HG02678 (cell line): ENCODE measurements around the gene CLNK.

Source experiments
- ATAC-seq: cut with Tn5 transposase; IDR thresholded peaks from one replicate; pipeline ENCODE4 v1.9.1; 2021; ENCODE audit warnings: mild to moderate bottlenecking, moderate library complexity; ENCODE audit not compliant: unreplicated experiment

Gene CLNK

DNA sequence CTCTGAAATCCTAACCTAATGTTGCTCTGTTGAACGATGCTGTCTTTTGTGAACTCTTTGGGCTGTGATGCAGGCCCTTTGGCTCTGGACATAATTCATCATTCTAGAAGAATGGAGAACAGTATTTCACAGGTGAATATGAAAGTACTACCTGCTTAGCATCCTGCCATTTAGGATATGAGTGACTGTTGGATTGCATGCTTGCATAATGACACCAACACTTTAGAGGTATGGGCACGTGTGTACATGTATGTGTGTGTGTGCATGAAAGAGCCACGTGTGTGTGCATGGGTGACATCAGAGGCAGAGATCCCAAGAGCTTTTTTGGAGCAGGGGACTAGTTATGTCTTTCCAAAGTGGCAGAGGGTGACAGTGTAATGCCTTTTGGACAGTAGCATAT lies 157.1 kb downstream of the CLNK start:
- no peak for ATAC-seq

DNA sequence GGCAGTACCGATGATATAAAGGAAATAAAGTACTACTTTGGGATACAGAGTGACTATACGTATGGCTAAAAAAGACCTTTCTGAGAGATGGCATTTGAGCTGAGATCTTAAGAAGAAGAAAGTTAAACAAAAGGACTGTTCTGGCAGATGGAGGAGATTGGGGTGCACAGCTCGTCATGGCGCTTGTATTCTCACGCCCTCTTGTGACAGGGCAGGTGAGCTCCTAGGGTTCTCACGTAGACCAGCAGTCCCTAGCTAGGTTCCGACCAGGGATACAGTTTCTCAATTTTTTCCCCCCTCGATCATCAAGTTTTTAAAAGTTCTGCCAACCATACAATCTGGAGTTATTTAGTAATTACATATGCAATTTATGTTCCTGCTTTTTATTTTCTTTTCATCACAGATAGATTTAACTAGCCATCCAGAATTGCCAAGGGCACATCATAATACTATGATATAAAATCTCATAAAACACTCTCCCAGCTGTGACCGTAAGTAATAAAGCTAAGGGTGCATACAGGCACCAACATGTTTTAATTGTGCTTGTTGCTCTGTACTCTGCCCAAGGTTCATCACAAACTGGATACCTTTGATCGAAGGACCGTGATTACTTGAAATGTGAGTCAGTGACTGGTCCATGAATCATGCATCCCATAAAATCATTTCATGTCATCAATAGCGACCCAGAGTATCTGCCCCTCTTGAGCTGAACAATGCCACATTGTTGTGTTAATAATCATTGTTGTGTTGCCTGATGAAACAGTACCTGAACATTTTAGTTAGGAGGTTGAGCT lies 157.9 kb downstream of the CLNK start:
- no peak for ATAC-seq

DNA sequence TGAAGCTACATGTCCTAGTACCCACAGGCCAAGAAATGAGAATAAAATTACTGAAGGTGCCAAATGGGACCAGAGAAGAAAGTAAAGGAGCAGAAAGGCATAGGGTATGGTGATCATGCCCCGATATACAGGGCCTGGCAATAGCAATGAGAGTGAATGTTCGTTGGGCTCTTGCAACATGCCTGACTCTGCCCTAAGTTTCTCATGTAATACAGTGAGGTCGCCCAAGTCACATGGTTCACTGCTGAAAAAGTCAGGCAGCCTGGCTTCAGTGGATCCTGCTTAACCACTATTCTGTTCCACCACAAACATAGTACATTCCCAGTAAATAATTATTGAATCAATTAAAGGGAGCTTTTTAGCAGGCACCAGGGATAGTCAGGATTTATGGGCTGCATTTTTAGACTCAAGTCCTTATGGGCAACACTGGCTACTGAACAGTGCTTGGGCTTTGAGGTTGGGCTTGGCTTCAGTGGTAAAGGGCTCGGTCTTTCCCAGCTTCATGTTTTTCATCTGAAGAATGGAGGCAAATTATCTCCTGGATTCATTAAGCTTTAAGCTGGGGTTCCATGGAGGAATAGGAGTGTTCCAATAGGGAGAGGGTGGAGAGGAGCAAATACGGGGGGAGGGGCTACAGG lies 160.3 kb downstream of the CLNK start:
- ATAC-seq: no peak

DNA sequence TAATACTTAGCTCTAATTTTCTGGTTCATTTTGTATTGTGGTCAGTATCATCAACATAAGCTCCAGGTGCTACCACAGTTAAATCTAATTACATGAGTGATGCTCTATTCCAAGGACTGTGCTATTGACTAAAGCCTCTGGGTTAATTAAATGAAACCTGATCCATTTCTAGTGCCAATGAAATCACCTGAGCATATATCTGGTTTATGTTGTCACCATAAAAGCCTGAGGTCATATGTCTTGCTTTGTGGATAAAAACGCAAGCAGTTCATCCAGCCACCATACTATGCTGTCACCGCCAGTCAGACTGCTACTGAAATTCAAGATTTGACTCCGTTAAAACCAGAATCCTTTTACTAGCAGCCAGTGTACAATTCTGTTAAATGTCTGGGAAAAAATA lies 163.1 kb downstream of the CLNK start:
- no peak for ATAC-seq

DNA sequence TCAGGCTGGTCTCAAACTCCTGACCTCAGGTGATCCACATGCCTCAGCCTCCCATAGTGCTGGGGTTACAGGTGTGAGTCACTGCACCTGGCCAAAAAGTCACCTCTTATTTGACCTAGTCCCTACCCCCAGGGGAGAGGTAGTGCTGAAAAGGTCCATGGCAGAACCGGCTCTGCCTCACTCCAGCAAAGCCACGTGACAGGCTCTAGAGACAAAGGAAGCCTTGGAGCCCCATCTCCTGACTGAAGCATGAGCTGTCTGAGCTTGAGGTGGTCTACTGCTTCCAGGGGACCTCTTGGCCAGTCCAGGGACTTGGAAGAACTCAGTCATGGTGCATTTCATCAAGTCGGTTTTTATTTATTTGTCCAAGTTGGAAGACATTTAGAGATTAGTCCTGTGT lies 174.8 kb downstream of the CLNK start:
- ATAC-seq: no peak

DNA sequence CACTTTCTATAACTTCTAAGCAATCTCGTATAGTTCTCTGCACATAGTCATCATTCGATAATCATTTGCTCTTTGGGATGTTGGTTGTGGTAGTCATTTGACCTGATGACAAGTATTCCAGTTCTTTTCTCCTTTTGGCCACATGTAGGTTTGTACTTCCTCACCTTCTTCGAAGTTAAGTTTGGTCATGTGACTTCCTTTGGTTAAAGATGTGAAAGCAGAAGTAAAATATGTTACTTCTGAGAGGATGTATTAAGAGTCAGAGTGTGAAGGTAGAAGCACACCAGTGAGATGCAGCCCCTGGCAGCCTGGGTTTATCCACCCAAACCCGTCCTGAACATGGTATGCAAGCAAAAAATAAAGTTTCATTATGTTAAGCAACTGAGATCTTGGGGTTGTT lies 178.5 kb downstream of the CLNK start:
- ATAC-seq: no peak

DNA sequence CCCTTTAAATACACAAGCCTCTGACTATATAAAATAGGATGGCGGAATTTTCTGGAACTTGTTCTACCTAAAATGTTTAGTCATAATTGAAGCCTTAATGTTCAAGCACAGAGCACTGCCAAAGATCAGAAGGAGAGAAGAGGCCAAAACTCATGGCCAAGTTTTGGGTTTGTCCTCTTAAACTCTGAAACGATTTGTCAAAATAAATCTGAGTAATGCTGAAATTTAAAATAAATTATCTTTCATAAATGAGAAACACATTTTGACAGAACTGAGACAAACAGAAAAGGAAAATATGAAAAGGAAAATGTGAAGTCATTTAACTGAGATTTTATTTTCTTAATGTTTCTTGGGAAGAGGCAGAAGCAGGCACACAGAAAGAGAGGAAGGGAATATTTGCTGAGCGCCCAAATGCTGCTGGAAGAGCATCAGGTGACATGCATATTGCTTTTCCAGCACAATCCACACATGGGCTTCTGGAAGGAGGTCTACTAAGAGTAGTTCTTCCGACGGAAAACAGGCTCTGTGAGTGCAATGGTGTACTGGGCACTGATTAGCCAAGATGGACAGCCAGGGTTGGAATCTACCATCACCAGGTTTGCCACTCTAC lies 179.9 kb downstream of the CLNK start:
- no peak for ATAC-seq

DNA sequence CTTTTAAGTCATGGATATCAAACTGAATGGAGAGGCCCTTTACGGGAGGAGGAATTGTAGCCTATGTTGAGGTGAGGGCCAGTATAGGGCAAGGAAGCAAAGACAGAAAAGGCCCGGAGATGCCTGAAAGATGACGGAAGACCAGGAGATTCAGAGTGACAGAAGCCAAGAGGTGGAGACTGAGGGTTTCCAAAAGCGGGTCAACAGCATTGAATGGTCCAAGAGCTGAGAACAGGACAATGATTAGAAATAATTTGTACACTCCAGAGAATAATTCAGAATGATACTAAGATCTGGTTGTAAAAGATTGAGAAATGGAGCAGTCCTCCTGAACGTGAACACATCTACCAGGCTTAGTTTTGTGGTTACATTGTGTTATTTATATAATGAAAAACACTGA lies 181.9 kb downstream of the CLNK start:
- no peak for ATAC-seq

DNA sequence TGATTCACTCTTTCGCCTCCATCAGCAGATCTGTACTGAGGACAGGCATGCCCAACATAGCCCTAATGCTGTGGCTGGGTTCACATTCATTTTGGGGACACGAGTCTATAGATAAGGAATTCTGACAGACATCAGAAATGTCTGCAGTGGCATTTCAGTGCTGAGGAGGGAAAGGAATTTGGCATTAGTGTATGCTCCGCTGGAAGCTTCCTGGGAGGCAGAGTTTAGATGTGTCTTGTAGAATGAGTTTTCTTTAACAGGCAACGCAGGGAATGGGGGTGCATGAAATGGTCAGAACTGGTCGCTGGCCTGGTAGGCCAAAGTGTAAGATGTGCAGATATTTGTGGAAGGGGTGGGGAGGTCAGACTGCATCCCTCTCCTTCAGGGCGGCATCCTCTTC lies 183.8 kb downstream of the CLNK start:
- ATAC-seq: no peak

DNA sequence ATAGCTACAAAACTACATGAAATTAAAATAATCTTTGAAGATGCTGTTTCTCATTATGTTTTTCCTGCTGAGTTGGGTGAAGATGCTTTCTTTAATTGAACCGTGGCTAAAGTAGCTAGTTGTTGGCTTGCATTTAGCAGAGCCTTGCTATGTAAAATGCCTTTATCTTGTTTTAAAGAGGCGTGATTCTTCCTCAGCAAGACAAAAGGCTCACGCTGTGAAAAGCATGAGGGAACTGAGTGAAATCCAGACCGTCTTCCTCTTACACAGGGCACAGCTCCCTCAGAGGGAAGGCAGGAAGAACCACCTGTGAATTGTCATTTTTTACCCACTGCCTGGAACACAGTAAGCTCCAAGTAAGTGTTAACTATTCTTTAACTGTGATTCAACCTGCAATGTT lies 188.4 kb downstream of the CLNK start:
- ATAC-seq: no peak

DNA sequence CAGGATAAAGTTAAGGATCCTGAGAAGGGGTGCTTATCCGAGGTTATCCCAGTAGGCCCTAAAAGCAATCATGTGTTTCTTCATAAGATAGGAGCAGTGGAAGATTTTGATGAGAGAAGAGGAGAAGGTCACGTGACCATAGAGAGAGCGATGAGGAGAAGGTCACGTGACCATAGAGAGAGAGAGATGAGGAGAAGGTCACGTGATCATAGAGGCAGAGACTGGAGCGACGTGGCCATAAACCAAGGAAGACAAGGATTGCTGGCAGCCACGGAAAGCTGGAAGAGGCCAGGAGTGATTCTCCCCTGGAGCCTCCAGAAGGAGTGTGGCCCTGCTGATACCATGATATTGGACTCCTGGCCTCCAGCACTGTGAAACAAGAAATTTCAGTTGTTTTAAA lies 188.9 kb downstream of the CLNK start:
- ATAC-seq: no peak

DNA sequence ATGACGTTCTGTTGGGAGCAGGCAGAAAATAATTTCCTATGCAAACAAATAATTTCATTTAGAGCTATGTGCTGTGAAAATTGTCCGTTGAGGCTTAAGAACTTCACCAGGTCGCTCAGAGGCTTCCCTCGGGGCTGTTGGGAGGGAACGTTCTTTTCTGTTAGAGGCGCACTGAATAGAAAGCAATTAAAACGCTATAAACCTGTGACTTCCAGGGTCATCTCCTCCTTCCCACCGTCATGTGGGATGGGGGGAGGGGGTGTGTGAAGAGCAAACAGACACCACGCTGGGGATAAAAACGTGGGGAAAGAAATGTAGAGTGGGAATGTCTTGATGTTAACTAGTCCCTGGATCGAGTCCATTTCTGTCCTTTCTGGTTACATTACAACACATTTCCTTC lies 192.1 kb downstream of the CLNK start:
- ATAC-seq: no peak

DNA sequence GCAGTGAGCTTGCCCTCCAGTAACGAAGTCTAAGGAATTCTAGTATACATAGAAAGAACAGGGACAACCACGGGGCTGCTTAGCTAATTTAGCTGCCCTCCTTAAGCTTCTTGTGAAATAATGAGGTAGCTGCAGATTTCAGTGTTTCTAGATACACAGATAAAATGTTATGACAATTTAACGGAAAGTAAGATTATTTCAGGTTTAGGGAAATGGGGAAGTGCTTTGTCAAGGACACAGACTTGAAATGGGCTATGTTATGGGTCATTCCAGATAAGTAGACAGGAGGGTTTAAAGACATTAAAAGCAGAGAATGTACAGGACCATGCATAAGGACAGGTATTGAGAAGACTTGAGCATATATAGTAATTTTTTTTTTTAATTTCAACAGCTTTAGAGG lies 193.2 kb downstream of the CLNK start:
- no peak for ATAC-seq

DNA sequence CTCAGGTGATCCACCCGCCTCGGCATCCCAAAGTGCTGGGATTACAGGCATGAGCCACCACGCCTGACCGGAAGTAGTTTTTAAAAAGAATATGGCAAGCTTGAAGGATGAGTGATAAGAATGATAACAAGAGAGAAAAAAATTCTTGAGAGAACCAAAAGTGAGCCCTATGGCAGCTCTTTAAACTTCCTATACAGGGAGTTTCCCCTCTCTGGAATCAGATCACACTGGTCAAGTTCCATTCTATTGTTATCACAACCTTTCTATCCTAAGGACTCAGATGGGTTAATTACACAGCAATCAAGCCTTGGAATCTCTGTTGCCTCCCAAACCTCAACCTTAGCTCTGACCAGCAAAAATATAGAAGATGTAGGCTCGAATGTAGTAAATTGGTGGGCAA lies 193.6 kb downstream of the CLNK start:
- ATAC-seq: no peak

DNA sequence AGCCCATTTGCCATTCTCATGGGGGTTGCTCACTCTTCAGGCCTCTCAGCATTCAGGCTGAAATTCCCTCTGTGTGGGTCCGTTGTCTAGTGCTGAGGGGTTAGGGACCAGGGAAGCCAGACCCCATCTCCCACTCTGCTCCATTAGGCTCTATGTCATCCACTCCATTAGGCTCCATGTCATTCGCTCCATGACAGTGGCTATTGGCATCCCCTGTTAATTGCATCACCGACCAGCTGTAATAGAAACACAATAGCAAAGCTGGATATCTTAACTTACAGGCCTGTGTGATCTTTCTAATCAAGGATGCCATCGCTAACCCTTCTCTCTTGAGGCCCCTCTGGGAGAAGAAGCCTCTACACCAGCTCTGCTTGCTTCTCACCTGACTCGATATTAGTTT lies 201.7 kb downstream of the CLNK start:
- no peak for ATAC-seq

DNA sequence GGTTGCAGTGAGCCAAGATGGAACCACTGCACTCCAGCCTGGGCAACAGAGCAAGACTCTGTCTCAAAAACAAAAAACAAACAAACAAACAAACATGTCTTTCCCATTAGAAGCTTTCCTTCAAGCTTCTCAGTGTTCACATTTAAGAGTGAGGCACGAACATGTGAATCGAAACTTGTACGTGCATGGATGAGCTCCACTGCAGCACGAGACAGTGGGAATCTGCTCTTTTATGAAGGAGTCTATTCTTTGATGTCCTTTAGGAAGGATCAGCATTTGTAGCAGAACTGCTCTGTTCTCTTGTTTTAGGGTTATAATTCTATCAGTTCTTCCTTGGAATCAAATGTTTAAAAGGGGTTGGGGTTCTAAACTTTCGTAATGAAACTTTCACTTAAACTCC lies 204.0 kb downstream of the CLNK start:
- ATAC-seq: no peak

DNA sequence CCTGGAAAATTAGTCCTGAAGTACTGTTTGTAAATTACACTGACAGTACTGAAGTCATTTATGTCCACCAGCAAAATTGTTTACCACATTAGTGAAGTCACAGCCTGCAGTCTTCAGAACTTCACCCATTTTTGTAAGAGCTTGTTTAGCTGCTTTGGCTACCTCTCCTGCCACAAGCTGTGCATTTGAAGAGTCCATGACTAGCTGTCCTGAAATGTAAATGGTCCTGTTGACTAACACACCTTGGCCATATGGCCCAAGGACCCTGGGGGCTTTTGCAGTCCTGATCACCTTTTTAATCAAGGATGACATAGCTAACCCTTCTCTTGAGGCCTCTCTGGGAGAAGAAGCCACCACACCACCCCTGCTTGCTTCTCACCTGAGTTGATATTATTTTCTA lies 205.9 kb downstream of the CLNK start:
- no peak for ATAC-seq

DNA sequence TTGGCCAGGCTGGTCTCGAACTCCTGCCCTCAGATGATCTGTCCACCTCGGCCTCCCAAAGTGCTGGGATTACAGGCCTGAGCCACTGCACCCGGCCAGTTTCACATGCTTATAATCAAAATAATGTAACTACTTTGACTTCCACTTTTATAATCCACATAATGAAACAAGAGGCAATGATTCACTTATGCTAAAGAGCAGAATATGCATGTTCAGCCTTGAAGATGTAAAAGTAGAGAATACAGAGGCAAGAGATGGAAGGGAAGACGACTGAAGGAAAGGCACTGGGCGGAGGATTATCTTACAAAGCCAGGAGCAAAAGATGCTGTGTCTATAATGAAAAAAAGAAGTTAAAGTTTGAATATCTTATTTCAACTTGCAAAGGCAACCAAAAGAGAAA lies 214.1 kb downstream of the CLNK start:
- ATAC-seq: no peak

DNA sequence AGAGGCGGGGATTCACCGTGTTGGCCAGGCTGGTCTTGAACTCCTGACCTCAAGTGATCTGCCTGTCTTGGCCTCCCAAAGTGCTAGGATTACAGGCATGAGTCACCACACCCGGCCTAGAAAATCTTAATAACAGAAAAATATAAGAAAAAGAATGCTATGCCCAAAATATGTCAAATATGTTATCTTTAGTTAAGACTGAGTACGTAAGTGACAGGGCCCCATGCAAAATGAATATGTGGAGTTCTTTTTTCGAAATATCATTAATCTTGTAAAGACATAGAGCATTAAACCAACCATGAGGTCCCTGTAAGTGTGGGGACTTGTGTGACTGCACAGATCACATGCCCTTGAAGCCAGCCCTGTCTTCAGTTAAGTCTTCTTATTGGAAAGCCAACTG lies 218.4 kb downstream of the CLNK start:
- ATAC-seq: no peak

DNA sequence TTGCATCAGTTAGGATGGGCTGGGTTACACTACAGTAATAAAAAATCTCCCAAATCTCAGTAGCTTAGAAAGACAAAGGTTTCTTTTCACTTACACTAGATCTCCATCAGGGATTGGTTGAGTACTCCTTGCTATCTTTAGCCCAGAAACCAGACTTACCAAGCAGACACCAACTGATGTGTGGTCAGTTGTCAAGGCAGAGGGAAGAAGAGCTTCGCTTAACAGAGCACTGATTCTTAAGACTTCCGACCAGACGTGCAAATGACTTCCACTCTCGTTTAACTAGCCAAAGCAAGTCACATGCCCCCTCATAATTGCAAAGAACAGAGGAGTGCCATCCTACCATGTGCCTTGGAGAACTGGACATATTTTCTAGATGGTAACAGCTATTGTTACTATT lies 221.7 kb downstream of the CLNK start:
- no peak for ATAC-seq

DNA sequence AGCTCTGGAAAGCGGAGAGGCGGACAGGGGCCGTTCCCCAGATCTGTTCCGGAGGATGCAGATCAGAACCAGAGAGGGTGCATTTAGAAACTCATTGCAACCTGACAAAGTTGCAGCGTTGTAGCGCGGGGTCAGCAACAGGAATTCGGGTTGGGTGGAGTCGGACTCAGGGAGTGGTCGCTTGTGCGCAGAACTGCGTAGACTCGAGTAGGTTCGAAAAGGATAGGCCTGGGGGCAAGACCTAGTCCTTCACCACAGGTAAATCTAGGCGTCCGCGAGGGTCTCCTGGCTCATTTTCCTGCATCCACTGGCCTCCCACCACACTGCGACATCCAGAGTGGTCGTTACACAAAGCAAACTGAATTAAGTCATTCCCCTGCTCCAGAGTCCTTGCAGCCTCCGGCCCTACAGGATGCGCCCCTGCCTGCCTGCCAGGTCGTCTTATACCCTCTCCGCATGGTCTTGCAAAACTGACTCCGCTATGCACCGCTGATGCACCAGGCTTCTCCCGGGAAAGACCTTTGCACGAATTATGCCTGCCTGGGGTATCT lies 222.6 kb downstream of the CLNK start:
- no peak for ATAC-seq
